Lower leg skin (tissue), 3 donors: ENCODE measurements around the gene PTCHD1.

Experiments
- POLR2A ChIP-seq, 2 donors: fragments of 450-650 bp; IDR thresholded peaks; one replicate each; pipeline ENCODE4 v1.6.1; 2016 to 2017; ENCODE audit warnings: antibody characterized with exemption in 2 of 2, mild to moderate bottlenecking in 1 of 2, moderate library complexity in 1 of 2
- TF ChIP-seq, protein P1 (sequence below), 3 donors: fragments of 450-650 bp; IDR thresholded peaks; one replicate each; pipeline ENCODE4 v1.5.1; 2016; ENCODE audit warnings: antibody characterized with exemption in 3 of 3, mild to moderate bottlenecking in 3 of 3, moderate library complexity in 2 of 3

DNA sequence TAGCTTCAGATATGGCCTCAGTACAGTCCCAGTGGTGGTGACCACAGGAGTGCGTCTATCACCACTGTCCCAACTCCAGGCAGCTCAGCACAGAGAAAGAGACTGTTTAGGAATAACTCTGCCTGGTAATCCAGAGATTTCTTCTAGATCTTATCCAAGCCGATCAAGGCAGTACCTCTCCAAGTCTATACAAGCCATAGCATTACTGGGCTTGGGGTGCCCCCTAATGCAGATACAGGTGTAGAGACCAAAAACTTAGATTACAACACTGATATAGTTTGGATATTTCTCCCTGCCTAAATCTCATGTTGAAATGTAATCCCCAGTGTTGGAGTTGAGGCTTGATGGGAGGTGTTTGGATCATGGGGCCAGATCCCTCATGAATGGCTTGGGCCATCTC lies 100.9 kb downstream of the PTCHD1 start:
- TF ChIP-seq, protein P1, sequence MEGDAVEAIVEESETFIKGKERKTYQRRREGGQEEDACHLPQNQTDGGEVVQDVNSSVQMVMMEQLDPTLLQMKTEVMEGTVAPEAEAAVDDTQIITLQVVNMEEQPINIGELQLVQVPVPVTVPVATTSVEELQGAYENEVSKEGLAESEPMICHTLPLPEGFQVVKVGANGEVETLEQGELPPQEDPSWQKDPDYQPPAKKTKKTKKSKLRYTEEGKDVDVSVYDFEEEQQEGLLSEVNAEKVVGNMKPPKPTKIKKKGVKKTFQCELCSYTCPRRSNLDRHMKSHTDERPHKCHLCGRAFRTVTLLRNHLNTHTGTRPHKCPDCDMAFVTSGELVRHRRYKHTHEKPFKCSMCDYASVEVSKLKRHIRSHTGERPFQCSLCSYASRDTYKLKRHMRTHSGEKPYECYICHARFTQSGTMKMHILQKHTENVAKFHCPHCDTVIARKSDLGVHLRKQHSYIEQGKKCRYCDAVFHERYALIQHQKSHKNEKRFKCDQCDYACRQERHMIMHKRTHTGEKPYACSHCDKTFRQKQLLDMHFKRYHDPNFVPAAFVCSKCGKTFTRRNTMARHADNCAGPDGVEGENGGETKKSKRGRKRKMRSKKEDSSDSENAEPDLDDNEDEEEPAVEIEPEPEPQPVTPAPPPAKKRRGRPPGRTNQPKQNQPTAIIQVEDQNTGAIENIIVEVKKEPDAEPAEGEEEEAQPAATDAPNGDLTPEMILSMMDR (IDR thresholded peaks at IDR 0.05) = no peak
- TF ChIP-seq POLR2A (IDR thresholded peaks at IDR 0.05) = no peak
